NCI-H1105 treated with DMSO at 0.1 percent for 48 hours (cell line): Measurements from ENCODE around the gene ANTXR1.
A peak's percentile ranks its signal among the peaks of the same experiment; 100 is the strongest.

Experiments
- DNase-seq: peaks from one replicate; lab custom pipeline; 2025; lab: John Stamatoyannopoulos, UW

The ANTXR1 gene

DNA sequence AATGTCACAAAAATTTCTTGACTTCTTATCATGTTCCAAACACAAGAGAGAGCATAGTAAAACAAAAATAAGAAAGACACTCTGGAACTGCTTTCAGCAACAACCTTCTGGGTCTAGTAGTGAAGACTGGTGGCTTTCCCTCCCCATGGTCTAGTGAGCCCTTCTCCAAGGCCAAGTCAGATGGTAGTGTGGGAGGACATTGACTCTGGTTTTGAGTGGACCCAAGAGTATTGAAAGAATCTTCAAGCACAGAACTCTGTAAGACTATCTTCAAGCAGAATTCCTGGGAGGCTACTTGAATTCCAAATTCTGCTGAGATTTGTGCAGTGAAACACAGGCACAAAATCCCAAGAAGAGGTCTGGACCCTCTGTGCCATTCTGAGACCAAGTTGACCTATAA lies 21.1 kb downstream of the ANTXR1 start:
- no peak for DNase-seq

DNA sequence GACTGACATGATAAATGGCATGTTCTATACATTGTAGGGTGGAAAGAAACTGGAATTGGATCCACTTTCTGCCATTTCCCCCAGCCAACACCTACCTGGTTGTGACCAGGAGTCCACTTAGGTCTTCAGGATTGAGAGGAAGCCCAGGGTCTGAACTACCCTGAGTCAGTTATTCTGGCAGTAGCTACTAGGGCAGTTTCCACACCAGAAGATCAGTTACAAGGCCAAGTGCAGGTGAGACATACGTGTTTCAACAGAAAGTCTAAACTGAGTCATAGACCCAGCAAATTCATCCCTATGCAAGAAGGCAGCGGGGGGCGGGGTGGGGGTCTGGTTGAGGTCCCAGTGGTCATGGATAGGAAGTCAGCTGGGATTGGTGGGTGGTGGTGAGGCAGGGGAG lies 21.9 kb downstream of the ANTXR1 start:
- DNase-seq, result no peak

DNA sequence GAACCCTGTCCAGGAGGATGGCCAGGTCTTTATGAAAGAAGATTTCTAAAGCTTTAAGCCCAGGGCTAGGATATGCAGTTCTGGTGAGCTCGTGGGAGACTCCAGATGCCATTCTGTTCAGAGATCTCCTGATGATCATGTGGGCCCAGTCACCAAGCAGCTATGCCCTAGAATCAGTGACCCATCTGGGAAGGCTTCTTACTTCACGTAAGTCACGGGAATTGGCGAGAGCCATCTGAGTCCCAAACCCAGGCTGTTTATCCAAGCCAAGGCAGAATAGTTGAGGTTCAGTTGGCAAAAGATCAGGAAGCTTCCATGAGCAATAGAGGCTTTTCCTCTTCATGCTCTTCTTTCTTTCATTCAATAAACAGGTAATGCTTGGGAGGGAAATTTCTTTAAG lies 23.9 kb downstream of the ANTXR1 start:
- no peak for DNase-seq

DNA sequence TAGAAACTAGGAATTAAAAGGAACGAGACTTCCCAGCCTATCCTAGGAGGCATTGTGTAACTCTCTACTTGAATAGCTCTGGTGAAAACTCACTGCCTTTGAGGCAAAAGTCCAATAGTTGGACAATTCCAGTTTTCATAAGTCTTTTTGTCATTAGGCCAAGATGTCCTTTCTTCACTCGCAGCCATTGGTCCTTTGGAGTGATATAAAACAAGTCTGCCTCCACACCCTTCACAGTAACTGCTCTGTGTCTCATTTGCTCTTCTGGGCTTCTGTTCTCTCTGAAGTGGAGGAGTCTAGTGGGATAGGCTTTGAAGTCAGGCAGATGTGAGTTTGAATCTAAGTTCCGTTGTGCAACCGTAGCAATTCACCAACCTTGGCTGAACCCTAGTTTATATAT lies 28.2 kb downstream of the ANTXR1 start:
- DNase-seq, result no peak

DNA sequence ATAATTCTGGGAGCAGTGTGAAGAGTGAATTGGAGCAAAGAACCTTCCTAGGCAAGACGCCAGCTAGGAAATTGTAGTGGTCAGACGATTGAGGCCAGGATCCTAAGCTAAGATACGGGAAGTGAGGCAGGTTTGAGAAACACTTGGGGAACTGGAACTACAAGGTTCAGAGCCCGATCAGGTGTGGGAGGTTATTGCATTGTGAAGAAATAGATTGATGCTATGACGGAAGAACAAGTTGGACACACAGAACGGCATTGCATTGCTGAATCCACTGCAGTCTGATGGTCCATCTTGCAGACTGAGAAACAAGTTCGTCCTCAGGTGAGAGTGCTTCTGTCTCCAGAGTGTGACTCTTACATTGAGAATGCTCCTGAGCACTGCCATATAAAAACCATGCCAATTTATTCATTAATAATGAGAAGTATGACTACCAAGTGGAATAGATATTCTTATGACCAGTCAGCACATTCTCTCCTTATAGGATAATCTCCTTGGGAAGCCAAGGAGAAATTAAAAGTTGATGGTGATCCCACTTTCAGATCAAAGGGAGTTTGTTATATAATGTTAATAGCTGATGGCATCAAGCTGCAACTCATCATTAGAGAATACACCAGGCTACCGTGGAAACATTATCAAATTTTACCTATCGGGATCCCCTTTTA lies 30.9 kb downstream of the ANTXR1 start:
- DNase-seq, result no peak

DNA sequence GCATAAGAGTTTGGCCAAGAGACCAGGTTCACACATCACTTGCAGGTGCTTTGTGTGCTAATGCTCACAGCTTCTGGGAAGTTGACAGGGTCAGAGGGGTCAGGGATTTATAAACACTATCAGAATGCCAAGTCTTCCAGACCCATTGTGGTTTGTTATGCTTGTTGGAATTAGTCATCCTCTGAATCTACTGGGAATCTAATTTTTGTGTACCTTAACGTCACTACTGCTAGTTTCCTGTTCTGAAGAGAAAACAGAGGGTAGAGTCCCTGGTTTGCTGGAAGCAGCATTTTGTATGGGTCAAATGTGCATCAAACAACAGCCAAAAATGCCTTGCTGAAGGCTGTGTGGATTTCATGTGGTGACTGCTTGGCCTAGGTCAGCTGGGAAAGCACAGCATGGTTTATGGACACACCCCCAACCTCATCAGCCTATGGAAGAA lies 33.3 kb downstream of the ANTXR1 start:
- no peak for DNase-seq

DNA sequence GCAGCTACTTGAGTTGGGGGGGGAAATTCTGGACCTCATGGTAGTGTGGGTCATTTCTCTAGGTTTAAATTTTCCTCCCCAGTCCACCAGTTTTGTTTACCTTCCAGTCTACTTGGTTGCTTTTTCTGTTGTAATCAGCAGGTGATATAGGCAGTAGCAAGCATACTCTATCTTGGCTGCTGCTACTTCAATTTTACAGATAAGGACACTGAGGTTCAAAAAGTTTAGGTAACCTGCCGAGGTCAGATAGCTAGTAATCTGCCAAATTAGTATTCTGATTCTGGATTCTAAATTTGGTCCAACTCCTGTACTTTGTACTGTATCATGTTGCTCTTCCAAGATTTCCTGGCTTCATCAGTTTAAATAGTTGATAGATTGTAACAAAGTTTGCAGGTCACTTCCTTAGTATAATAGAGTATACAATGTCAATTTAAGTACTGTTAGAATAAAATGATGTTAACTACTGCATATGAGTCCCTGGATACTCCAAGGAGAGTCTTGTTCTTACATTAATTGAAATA lies 34.7 kb downstream of the ANTXR1 start:
- DNase-seq, result no peak

DNA sequence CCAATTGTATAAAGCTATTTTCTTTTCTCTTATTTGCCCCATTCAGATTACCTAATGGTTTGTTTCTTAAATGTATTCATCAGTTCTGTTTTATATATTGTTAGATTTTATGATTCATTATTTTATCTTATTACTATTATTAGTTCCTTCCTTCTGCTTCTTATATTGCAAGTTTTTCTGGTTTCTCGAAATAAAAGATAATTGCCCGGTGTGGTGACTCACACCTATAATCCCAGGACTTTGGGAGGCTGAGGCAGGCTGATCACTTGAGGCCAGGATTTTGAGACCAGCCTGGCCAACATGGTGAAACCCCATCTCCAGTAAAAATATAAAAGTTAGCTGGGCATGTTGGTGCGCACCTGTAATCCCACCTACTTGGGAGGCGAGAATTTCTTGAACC lies 37.8 kb downstream of the ANTXR1 start:
- DNase-seq, result no peak

DNA sequence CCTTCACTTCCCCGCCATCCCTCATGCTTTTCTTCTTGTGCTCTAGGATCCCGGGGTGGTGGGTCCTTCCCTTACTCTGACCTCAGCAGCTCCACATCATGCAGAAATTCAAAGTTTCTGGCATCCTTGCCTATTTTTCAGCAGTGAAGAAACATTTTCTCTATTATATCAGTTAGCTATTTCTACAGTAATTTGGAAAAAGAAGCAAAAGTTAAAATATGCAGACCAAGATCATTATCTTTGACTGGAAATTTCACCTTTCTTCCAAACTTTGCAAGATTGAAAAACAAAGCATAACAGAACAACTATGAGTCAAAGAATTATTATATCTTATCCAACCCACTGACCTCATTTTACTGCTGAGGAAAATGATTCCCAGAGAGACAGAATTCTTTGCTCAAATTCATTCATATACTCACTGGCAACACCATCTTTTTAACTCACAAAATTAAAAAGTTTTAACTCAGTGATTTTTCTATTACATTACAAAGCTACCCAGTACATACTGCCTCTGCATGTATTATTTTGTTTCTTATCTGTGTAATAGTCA lies 40.5 kb downstream of the ANTXR1 start:
- no peak for DNase-seq

DNA sequence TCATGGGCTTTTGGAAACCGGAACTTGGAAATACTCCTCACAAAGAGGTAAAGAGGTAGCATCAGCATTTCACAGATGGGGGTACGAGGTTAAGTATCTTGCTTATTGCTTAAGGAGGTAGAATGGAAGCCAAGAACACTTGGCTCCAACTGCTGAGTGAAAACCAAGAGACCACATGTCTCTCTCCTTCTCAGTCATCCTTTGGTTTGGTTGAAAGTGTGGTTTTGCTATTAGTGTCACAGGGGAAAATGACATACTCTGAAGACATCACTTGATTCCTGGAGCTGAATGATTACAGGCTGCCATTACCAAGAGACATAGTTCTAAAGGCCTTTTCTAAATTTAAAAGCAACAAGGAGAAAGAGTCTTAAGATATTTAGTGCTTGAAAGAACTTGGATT lies 41.5 kb downstream of the ANTXR1 start:
- DNase-seq, result no peak

DNA sequence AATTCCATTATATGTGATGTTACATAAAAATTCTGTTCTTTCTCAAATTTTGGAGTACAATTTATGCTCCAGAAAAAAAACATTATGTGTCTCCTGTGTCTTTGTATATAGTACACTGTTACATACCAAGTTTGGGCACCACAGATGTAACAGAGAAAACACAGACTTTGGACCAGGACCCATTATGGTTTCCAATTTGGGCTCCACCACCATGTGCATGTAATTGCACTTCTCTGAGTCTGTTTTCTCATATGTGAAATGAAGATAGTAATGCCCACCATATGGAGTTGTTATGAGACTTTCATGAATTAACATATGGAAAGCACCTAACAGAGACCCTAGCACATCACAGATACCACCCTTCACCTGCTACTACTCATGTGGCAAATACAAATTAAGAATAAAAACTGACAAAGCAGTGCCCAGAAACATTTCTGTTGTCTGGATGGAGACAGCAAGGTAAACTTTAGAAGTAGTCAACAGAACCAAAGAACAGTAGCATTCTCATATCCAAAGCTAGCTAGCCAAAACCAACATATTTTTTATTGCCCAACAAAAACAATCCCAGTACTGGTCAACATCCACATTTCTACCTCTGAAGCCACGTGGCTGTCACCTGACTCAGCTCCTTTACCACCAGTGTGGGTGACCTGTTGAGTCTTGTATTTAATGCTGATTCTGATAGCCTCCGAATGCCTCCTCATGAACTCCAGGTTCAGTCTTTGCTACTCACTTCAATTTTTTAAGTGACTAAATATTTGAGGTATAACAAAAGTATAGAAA lies 42.9 kb downstream of the ANTXR1 start:
- DNase-seq, result no peak

DNA sequence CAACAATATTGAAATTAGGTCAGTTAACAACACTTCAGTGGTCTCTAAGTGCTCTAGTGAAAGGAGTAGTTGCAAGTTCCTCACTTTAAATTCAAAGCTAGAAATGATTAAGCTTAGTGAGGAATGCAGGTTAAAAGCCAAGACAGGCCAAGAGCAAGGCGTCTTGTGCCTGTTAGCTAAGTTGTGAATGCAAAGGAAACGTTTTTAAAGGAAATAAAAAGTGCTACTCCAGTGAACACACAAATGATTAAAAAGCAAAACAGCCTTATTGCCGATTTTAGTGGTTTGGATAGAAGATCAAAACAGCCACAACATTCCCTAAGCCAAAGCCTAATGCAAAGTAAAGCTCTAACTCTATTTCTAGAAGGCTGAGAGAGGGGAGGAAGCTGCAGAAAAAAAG lies 44.7 kb downstream of the ANTXR1 start:
- no peak for DNase-seq

DNA sequence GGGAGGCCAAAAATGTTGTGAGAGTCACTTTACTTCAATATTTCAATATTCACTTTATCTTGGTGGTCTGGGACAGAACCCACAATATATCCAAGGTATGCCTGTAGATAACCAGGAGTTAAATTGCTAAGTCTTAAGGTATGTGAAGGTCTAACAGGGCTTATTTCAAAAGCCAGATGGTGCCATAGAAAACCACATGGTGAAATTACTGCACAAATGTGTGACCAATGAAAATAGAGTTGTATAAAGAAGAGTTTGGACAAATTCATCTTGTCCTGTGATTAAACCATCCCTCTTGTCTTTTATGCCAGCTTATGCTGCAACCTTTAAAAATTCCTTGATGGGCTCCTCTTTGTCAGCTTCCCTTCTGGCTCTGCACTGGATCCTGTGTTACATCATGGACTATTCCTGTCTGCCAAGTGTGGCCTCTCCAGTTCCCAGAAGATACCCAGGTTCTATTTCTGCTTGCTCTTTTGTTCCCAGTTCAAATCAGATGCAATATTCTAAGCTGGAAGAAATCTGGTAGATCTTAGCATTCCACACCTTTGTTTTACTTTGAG lies 46.8 kb downstream of the ANTXR1 start:
- DNase-seq, result no peak

DNA sequence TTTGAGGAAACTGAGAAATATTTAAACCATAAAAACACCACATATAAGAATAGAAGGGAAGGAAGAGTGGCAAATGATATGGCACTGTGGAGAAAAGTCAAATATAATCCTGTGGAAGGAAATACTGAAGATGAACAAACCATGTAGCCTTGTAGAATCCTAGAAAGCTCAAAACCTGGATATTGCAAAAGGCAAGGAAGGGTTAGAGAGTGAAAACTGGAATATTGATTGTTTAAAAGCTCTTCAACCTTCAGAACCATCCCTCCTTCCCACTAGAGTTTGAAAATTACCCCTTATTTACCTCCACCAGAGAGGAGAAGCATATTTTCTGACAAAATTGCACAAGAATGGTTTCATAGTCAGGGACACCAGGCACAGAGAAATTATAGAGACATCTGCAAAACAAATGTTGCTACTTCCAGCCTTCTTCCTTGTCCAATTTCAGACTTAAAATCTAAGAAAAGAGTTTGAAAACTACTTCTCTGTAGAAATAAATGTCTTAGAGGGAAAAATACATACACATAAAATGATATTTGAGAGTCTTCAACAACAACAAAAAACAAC lies 48.0 kb downstream of the ANTXR1 start:
- no peak for DNase-seq

DNA sequence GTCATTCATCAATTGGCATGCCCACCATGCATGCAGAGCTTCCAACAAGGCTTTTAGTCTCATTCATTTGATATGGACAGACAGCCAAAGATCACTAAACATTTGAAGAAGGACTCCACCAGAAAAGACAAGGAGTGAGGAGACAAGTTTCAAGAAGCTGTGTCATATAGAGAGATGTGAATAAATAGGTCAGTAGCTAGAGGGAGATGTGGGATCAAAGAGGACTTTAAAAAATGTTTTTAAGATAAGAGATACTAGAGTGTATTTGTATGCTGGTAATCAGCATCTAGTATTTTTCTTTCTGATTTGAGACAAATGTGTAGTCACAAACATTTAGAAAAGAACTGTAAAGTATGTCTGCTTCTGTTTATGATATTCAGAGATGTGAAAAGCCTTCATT lies 48.5 kb downstream of the ANTXR1 start:
- no peak for DNase-seq

DNA sequence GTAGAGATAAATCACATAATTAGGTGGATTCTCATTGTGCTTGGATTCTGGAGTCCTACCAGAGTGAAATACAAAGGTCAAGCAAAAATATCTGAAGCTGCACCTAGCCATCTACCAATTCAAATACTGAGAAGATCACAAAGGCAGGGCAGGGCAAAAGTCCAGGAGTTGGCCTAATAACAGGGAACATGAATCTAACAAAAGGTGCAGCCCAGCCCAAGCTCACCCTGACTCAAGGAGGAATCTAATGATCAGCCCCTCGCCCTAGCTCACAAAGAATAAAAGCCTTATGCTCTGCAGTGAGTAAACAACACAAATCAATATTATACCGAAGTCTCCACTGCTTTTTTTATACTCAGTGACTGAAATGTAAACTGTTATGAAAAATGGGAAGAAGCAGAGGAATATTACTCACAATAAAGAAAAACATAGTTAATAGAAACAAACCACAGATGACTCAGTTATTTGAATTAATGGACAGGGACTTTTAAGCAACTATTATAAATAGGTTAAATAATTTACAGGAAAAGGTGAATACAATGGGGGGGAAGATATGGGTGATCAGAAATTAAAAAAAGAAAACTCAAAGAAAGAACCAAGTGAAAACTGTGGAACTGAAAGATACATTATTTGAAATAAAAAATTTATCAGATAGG lies 49.5 kb downstream of the ANTXR1 start:
- DNase-seq, result no peak

DNA sequence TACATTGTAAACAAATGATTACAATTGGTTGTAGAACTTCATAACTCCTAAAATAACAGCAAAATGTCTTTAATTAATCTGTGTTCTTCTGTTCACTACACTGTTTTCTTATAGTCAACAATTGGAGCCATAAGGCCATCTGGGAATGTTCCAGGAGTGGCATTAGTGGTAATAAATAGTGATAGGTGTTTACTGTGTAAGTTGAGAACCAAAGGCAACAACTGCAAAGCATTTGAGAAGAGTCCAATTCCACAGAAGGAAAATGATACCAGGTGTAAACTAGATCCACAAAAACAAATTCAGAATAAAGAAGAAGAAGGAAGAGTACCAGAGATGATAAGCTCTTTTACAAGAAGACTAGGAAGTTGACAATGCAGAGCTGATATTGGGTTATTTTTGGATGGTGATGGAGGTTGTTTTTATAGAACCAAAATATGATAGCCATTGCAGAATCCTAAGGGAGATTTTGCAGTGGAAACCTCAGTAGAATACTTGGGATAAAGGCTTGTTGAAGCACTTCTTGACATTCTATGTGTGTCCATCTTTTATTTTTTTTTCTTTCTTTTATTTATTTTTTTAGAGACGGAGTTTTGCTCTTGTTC lies 52.9 kb downstream of the ANTXR1 start:
- DNase-seq, result peak; percentile 29

DNA sequence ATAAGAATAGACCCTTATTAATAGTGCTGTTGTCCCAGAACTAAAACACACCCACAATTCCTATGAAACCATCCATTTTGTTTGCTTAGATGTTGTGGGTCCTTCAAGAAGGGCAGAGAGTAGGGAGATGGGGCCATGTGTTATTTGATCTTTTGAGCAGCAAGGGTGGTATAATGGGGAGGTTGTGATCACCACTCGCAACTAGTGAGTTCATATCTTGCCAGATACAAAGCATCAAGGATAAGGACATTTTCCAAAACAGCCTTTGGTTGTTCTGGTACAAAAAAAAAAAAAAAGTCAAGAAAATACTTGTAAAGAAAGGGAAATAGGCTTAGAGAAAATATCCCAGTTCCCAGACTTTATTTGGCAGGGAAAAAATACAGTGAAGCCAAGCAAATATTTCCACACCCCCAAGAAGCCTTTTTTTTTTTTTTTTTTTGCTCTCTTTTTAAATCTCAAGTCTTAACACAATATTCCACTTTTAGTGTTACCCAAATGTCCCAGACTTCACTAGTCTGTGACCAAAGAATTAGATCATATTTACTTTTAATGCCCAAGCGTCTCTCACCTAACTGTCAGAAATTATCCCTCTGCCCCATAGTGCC lies 54.1 kb downstream of the ANTXR1 start:
- DNase-seq, result no peak

DNA sequence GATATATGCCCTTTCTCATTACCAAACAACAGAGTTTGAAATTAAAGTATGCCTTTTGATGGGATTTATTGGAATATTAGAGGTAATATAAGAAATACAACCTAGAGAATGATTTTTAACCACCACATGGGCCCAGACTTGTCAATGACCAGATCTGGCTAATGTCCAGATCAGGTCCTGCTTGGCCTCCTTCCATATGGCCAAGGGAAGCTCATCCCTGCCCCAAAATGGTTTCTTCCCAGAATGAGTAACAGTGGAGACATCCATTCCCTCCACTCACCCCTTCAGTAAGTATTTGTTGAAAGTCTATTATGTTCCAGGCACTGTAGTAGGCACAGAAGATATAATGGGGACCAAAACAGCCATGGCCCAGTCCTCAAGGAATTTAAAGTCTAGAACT lies 54.9 kb downstream of the ANTXR1 start:
- no peak for DNase-seq

DNA sequence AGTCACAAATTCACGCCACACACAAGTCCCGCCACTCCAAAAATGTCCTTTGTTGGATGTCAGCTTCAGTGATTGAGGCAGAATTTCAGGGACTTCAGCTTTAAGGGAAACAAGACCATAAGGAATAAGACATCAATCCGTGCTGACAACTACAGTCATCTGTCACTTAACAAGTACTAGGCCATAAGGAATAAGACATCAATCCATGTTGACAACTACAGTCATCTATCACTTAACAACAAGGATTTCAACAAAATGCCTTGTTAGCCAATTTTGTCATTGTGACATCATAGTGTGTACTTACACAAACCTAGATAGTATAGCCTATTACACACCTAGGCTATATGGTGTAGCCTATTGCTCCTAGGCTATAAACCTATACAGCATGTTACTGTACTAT lies 58.0 kb downstream of the ANTXR1 start:
- no peak for DNase-seq

DNA sequence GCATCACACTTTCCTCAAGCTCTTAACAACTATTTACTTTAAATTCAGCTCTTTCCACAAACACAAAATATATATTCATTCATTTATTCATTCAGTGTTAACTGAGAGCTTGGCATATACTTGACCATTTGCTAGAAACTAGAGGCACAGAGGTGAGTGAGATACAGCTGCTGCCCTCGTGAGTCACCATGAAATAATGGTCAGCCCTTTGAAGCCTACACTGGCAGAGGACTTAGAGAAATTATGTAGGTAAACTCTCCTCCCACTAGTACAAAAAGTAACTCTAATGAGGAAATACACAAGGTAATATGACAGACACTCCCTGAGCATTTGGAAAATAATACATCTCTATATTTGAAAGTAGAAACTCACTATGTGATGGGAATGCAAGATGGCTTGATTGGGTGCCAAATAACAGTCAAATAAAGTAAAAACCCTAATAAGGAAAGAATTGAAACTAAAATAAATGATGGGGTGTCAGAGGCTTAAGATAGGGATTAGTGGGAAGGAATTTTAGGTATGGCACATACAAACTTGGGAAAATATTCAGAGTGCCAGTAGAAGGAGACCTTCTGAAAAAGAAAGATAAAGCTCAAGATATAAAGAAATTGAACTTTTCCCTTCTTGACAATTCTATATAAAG lies 61.1 kb downstream of the ANTXR1 start:
- no peak for DNase-seq
